Testis (tissue), 3 donors: Measurements from ENCODE around the gene PIK3CD. TPM values are rescaled to one million over a fixed set of nuclear protein-coding genes. Genes with fewer than 3 reads are reported as not detected.

Experiments used
- DNase-seq: peaks from one replicate; pipeline ENCODE4 v3.0.0-alpha.2; 2019
- H3K27ac ChIP-seq, 2 donors: fragments of 200-600 bp; sonication (generic); one replicate each; pipeline ENCODE4 v1.5.1; 2019
- H3K27me3 ChIP-seq: fragments of 200-600 bp; sonication (generic); one replicate; pipeline ENCODE4 v1.5.1; 2019
- H3K36me3 ChIP-seq: fragments of 200-600 bp; sonication (generic); one replicate; pipeline ENCODE4 v1.5.1; 2017; ENCODE audit warnings: low read depth; ENCODE audit errors: missing control alignments
- H3K4me1 ChIP-seq: fragments of 200-600 bp; sonication (generic); one replicate; pipeline ENCODE4 v1.5.1; 2019
- H3K4me3 ChIP-seq, 2 donors: fragments of 200-600 bp; sonication (generic); one replicate each; pipeline ENCODE4 v1.5.1; 2017 to 2019
- H3K9me3 ChIP-seq: fragments of 200-600 bp; sonication (generic); one replicate; pipeline ENCODE4 v1.5.1; 2017
- CTCF ChIP-seq, 3 experiments: fragments of 450-650 bp in 2 of 3; fragments of 200-600 bp in 1 of 3; sonication (generic) in 1 of 3; IDR thresholded peaks; one replicate each; pipeline ENCODE4 v1.5.1; 2016 to 2019; ENCODE audit warnings: antibody characterized with exemption in 3 of 3, mild to moderate bottlenecking in 2 of 3, moderate library complexity in 1 of 3
- POLR2A ChIP-seq: fragments of 450-650 bp; IDR thresholded peaks from one replicate; pipeline ENCODE4 v1.6.1; 2017; ENCODE audit warnings: antibody characterized with exemption, mild to moderate bottlenecking, moderate library complexity
- WGBS, 2 donors: methylation state at CpG; one replicate each; pipeline ENCODE4 v1.1.5; 2018; 5-methylcytosine and 5-hydroxymethylcytosine counted together
- intact Hi-C: fragments of 100-400 bp; cut with DNase I; formaldehyde crosslinking; loops from one replicate; pipeline ENCODE4 v1.15.1; 2023; ENCODE audit warnings: low total_unique reads
- polyA plus RNA-seq: library from polyadenylated mRNA; stranded (reverse); fragments of 350-450 nt; fragmentation: Illumina TruSeq; extraction: RNeasy Lipid Tissue Mini Kit (QIAGEN cat#74804); gene quantifications from one replicate; pipeline ENCODE4 v1.2.3, GENCODE V29; 2014; ENCODE audit warnings: low read depth, low replicate concordance; ENCODE audit not compliant: insufficient read depth
- total RNA-seq, 2 donors: library from RNA; depleted of rRNA; stranded (reverse); fragments of >200 nt; gene quantifications; one replicate each; pipeline ENCODE4 v1.2.3, GENCODE V29; 2016

The PIK3CD gene
- total and polyA plus RNA-seq, 3 donors from 2014 or later, result 11.7 to 17.2 (median 12.4) TPM

- WGBS, 2 donors, result 46 to 57% methylated on average over 10 of the region's 10 CpGs
- Histone ChIP-seq H3K27ac (no peak overlapping the region), H3K4me1 (peaks cover 5% of the 10 kb centered on the region), H3K27me3 (no peaks in the 10 kb centered on the region), H3K9me3 (no peaks in the 10 kb centered on the region), H3K4me3 (no peak overlapping the region), H3K36me3 (no peaks in the 10 kb centered on the region)
- intact Hi-C loops, result no loop called here
- TF ChIP-seq CTCF (IDR thresholded peaks at IDR 0.05) (no peak), POLR2A (no peak)
- no peak for DNase-seq
Measured at GRCh38 chr1:9653491-9654050, 2.0 kb downstream of the PIK3CD start.

- no peaks in the 10 kb centered on the region for H3K9me3 ChIP-seq
- peaks cover 5% of the 10 kb centered on the region for H3K4me1 ChIP-seq
- H3K27ac ChIP-seq, result no peak overlapping the region
- no peak for DNase-seq
- H3K4me3 ChIP-seq, result no peak overlapping the region
- H3K27me3 ChIP-seq, result no peaks in the 10 kb centered on the region
- no peak for TF ChIP-seq CTCF (IDR thresholded peaks at IDR 0.05)
- no peak for TF ChIP-seq POLR2A
- 40 to 68% methylated on average over 20 to 25 of the region's 25 CpGs for WGBS, 2 donors
- intact Hi-C loops, result no loop called here
- no peaks in the 10 kb centered on the region for H3K36me3 ChIP-seq
Measured at GRCh38 chr1:9654051-9654833, 2.7 kb downstream of the PIK3CD start.

DNA sequence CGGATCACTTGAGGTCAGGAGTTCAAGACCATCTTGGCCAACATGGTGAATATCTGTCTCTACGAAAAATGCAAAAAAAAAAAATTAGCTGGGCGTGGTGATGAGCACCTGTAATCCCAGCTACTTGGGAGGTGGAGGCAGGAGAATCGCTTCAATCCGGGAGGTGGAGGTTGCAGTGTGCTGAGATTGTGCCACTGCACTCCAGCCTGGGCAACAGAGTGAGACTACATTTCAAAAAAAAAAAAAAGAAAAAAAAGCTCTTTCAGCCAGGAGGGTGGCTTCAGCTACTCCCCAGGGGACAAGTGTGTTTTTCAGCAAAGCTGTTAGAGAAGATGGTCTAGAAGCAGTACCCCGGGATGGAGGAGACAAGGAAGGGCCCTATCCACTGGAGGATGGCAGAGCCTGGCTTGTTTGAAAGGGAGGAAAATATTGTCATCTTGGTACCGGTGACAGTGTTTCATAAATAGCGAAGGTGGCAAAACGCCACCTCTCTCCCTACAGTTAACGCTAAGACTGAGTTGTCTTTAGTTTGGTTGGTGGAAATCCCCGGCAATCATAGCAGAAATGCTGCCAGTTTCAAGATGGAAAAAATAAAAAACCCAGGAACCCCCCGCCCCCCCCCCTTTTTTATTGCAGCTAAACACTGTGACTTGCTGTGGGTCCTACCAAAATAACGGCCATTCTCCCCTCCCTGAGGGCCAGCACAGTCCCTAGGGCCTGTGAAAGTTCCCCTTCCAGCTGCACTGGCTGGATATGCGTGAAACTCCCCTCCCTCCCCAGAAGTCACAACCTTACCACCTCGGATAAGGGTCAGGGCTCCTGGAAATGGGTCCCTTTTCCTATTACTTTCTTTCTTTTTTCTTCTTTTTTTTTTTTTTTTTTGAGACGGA lies 3.5 kb downstream of the PIK3CD start:
- Histone ChIP-seq H3K9me3 (no peaks in the 10 kb centered on the region), H3K27ac (no peak overlapping the region), H3K4me3 (no peak overlapping the region), H3K4me1 (peaks cover 5% of the 10 kb centered on the region), H3K36me3 (no peaks in the 10 kb centered on the region), H3K27me3 (no peaks in the 10 kb centered on the region)
- 65 to 76% methylated on average over 14 to 16 of the region's 16 CpGs for WGBS, 2 donors
- TF ChIP-seq CTCF (IDR thresholded peaks at IDR 0.05) (no peak), POLR2A (no peak)
- DNase-seq, result no peak
- intact Hi-C loops, result no loop called here

- H3K4me1 ChIP-seq, result peaks cover 5% of the 10 kb centered on the region
- H3K27me3 ChIP-seq, result no peaks in the 10 kb centered on the region
- H3K36me3 ChIP-seq, result no peaks in the 10 kb centered on the region
- H3K4me3 ChIP-seq, result no peak overlapping the region
- WGBS, 2 donors, result 89 to 96% methylated on average over 11 of the region's 11 CpGs
- no peak overlapping the region for H3K27ac ChIP-seq
- no peak for TF ChIP-seq POLR2A
- no peak for TF ChIP-seq CTCF (IDR thresholded peaks at IDR 0.05)
- intact Hi-C loops, result no loop called here
- no peaks in the 10 kb centered on the region for H3K9me3 ChIP-seq
- no peak for DNase-seq
Measured at GRCh38 chr1:9655836-9656235, 4.3 kb downstream of the PIK3CD start.
